Endothelial cell of umbilical vein (primary cell): Measurements from ENCODE around the gene HDAC9. TPM values are rescaled to one million over a fixed set of nuclear protein-coding genes. Genes with fewer than 3 reads are reported as not detected.

Experiments
- BruUV-seq: library from RNA; stranded (reverse); fragments of 400-500 nt; replicated peaks from 2 replicates; lab custom pipeline; 2021; lab: Mats Ljungman, UMichigan
- CTCF ChIA-PET: fragments of 300-600, 350-600 bp; sonication (Branson Sonifier 250); formaldehyde crosslinking; loops from one replicate; lab custom pipeline; 2021; ENCODE audit warnings: antibody characterized with exemption, inconsistent platforms; lab: Charles Lee
- POLR2A ChIA-PET: fragments of 300-600, 350-600 bp; sonication (Branson Sonifier 250); formaldehyde crosslinking; loops from one replicate; lab custom pipeline; 2021; ENCODE audit warnings: antibody characterized with exemption, inconsistent platforms; lab: Charles Lee
- DNase-seq: peaks from one replicate; pipeline ENCODE4 v3.0.0-alpha.2; 2011; ENCODE audit warnings: low read depth, low spot score
- FAIRE-seq: peaks from 2 replicates; lab custom pipeline; 2011; peaks lifted over from hg19 to GRCh38; lab: Jason Lieb, UNC
- H2AFZ ChIP-seq: 2 replicates; pipeline ENCODE4 v1.6.0; 2012; ENCODE audit warnings: low read depth, low read length, control low read depth, inconsistent platforms
- H3K27ac ChIP-seq: 2 replicates; pipeline ENCODE4 v1.5.1; 2011; ENCODE audit warnings: low read depth, mild to moderate bottlenecking, control low read depth, low read length, moderate library complexity; ENCODE audit not compliant: insufficient read depth
- H3K27me3 ChIP-seq, 2 experiments: 2 replicates each; pipeline versions ENCODE4 v1.6.0 to v1.6.1; 2011; ENCODE audit warnings: low read length in 2 of 2, mixed read lengths in 1 of 2; ENCODE audit not compliant: control insufficient read depth in 2 of 2, insufficient read depth in 2 of 2
- H3K36me3 ChIP-seq, 2 experiments: 2 replicates in 1 of 2; 3 replicates in 1 of 2; pipeline ENCODE4 v1.5.1; 2011; ENCODE audit warnings: low read length in 2 of 2, mild to moderate bottlenecking in 1 of 2, moderate library complexity in 1 of 2; ENCODE audit not compliant: control insufficient read depth in 2 of 2, insufficient read depth in 2 of 2; ENCODE audit errors: extremely low read depth in 1 of 2
- H3K4me1 ChIP-seq: 3 replicates; pipeline ENCODE4 v1.5.1; 2011; ENCODE audit warnings: mild to moderate bottlenecking, low read length; ENCODE audit not compliant: control insufficient read depth, insufficient read depth; ENCODE audit errors: extremely low read depth
- H3K4me2 ChIP-seq: 2 replicates; pipeline ENCODE4 v1.6.1; 2011; ENCODE audit warnings: low read length, control low read depth, mixed read lengths; ENCODE audit not compliant: insufficient read depth
- H3K4me3 ChIP-seq, 3 experiments: fragments of 200-600 bp in 1 of 3; sonication (generic), shearing (Covaris generic) in 1 of 3; replicated peaks in 1 of 3; 2 replicates each; pipeline ENCODE4 v1.5.1; 2011 to 2016; ENCODE audit warnings: control low read depth in 3 of 3, low read length in 3 of 3, mild to moderate bottlenecking in 2 of 3, inconsistent platforms in 1 of 3, low read depth in 1 of 3, moderate library complexity in 1 of 3; ENCODE audit not compliant: insufficient read depth in 1 of 3
- H3K79me2 ChIP-seq: 2 replicates; pipeline ENCODE4 v1.6.0; 2012; ENCODE audit warnings: low read length, inconsistent platforms; ENCODE audit not compliant: control insufficient read depth, insufficient read depth
- H3K9ac ChIP-seq: replicated peaks from 2 replicates; pipeline ENCODE3; 2011; ENCODE audit warnings: low read length, control low read depth; ENCODE audit not compliant: insufficient read depth; ENCODE audit errors: extremely low read depth
- H3K9me1 ChIP-seq: replicated peaks from 3 replicates; pipeline ENCODE4 v1.6.0; 2011; ENCODE audit warnings: mild to moderate bottlenecking, low read length; ENCODE audit not compliant: control insufficient read depth, insufficient read depth; ENCODE audit errors: extremely low read depth
- H3K9me3 ChIP-seq: replicated peaks from 2 replicates; pipeline ENCODE4 v1.5.1; 2012; ENCODE audit warnings: low read length, inconsistent platforms; ENCODE audit not compliant: control insufficient read depth, insufficient read depth
- H4K20me1 ChIP-seq: replicated peaks from 2 replicates; pipeline ENCODE3; 2011; ENCODE audit warnings: mild to moderate bottlenecking, low read length; ENCODE audit not compliant: control insufficient read depth, insufficient read depth; ENCODE audit errors: extremely low read depth
- EZH2 ChIP-seq: IDR thresholded peaks from 2 replicates; pipeline ENCODE4 v1.6.1; 2012; ENCODE audit warnings: borderline replicate concordance, low read depth, mild to moderate bottlenecking, moderate library complexity, low read length, inconsistent platforms; ENCODE audit not compliant: severe bottlenecking
- FOS ChIP-seq: IDR thresholded peaks from 2 replicates; pipeline ENCODE4 v1.6.1; 2011; ENCODE audit warnings: mild to moderate bottlenecking, low read length, moderate library complexity, borderline replicate concordance; ENCODE audit not compliant: insufficient read depth
- GATA2 ChIP-seq: IDR thresholded peaks from 2 replicates; pipeline ENCODE4 v1.7.0; 2011; ENCODE audit warnings: low read depth, mild to moderate bottlenecking, moderate library complexity, mixed read lengths, low read length; ENCODE audit not compliant: insufficient read length, insufficient read depth
- JUN ChIP-seq: IDR thresholded peaks from 2 replicates; pipeline ENCODE4 v1.6.1; 2011; ENCODE audit warnings: borderline replicate concordance, low read depth; ENCODE audit not compliant: insufficient read length, insufficient read depth
- MYC ChIP-seq: IDR thresholded peaks from one replicate; pipeline ENCODE4 v1.6.1; 2011; ENCODE audit warnings: mild to moderate bottlenecking, low read depth, low read length
- POLR2A ChIP-seq: IDR thresholded peaks from 2 replicates; pipeline ENCODE4 v1.6.1; 2012; ENCODE audit warnings: low read depth, mild to moderate bottlenecking, control low read depth, low read length
- POLR2AphosphoS5 ChIP-seq: IDR thresholded peaks from 2 replicates; pipeline ENCODE4 v1.6.1; 2012; ENCODE audit warnings: low read depth, mild to moderate bottlenecking, control low read depth, low read length, moderate library complexity; ENCODE audit not compliant: insufficient read depth
- dilution Hi-C: fragments of 300-500 bp; cut with MboI; formaldehyde crosslinking; loops from one replicate; pipeline ENCODE4 v1.15.0; 2019; ENCODE audit warnings: low sequenced_read_pairs; ENCODE audit not compliant: extremely low pct_ligation_motif_present
- intact Hi-C: fragments of 100-400 bp; cut with micrococcal nuclease; formaldehyde crosslinking; loops from one replicate; pipeline ENCODE4 v1.10.0; 2022
- polyA plus RNA-seq, 4 experiments: library from polyadenylated mRNA; depleted of rRNA in 3 of 4; stranded (reverse) in 3 of 4; unstranded in 1 of 4; fragments of >200 nt; gene quantifications; 2 replicates each; pipeline versions ENCODE4 v1.2.1 to v1.2.3, GENCODE V29; 2011 to 2012; ENCODE audit warnings: missing spikeins in 1 of 4
- total RNA-seq: library from RNA; stranded (reverse); gene quantifications from 2 replicates; pipeline ENCODE4 v1.2.3, GENCODE V29; 2021
- TF ChIP-seq, protein P1 (sequence below), 2 donors: IDR thresholded peaks; 1 replicate in 1 of 2; 2 replicates in 1 of 2; pipeline ENCODE4 v1.5.1; 2011; ENCODE audit warnings: low read length in 2 of 2, mild to moderate bottlenecking in 2 of 2, moderate library complexity in 2 of 2, control low read depth in 1 of 2, inconsistent platforms in 1 of 2, low read depth in 1 of 2; ENCODE audit not compliant: insufficient read depth in 1 of 2; ENCODE audit errors: extremely low read depth in 1 of 2
- TF ChIP-seq, protein P2 (sequence below): IDR thresholded peaks from 2 replicates; pipeline ENCODE4 v1.6.1; 2011; ENCODE audit not compliant: insufficient read depth, insufficient read length

HDAC9 gene
- total and polyA plus RNA-seq, 2 donors (not counting 3 experiments of a cell fraction or from before 2014, with no cell fraction given): 1.8 to 11.6 TPM

DNA sequence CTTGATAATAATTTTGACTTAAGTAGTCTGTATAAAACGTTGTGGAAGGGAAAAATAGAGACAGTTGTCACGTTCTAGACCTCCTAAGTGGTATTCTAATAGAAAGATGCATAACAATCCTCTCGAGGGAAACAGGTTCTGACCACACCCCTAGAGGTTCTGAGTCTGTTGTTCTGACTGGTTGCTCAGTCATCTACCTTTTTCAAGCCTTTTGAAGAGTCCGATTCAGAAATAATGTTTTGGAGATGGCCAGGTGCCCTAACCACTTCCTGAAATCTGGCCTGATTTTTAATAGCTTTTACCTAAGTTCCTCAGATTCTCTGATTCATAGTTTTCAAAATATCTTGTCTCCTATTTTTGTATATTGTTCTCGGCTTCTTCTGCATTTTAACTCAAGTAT is 175.6 kb downstream of the HDAC9 start:
- intact Hi-C loops: no loop called here
- Histone ChIP-seq H2AFZ (no peak overlapping the region), H3K9ac (no peak overlapping the region), H3K4me1 (peaks cover 19% of the 10 kb centered on the region), H4K20me1 (no peaks in the 10 kb centered on the region), H3K9me1 (no peaks in the 10 kb centered on the region), H3K27ac (no peak overlapping the region), H3K79me2 (no peaks in the 10 kb centered on the region), H3K4me2 (no peak overlapping the region), H3K27me3 (peaks cover 24 to 48% of the 10 kb centered on the region in 2 experiments), H3K4me3 (no peak overlapping the region), H3K9me3 (no peaks in the 10 kb centered on the region), H3K36me3 (no peaks in the 10 kb centered on the region)
- ChIA-PET POLR2A (no interaction called here), CTCF (no interaction called here)
- DNase-seq: no peak
- BruUV-seq: no TSS peak
- FAIRE-seq: no peak
- TF ChIP-seq EZH2 (no peak), MYC (no peak), JUN (no peak), GATA2 (no peak), FOS (no peak), POLR2A (no peak), POLR2AphosphoS5 (no peak)
- TF ChIP-seq, protein P1, sequence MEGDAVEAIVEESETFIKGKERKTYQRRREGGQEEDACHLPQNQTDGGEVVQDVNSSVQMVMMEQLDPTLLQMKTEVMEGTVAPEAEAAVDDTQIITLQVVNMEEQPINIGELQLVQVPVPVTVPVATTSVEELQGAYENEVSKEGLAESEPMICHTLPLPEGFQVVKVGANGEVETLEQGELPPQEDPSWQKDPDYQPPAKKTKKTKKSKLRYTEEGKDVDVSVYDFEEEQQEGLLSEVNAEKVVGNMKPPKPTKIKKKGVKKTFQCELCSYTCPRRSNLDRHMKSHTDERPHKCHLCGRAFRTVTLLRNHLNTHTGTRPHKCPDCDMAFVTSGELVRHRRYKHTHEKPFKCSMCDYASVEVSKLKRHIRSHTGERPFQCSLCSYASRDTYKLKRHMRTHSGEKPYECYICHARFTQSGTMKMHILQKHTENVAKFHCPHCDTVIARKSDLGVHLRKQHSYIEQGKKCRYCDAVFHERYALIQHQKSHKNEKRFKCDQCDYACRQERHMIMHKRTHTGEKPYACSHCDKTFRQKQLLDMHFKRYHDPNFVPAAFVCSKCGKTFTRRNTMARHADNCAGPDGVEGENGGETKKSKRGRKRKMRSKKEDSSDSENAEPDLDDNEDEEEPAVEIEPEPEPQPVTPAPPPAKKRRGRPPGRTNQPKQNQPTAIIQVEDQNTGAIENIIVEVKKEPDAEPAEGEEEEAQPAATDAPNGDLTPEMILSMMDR (IDR thresholded peaks at IDR 0.05; ENCODE audit: extremely low read depth in 1 of 2, insufficient read depth in 1 of 2, low read depth in 1 of 2, low read length in 2 of 2): no peak
- TF ChIP-seq, protein P2, sequence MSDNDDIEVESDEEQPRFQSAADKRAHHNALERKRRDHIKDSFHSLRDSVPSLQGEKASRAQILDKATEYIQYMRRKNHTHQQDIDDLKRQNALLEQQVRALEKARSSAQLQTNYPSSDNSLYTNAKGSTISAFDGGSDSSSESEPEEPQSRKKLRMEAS: no peak
- dilution Hi-C loops: no loop called here
